HUES64 (cell line): ENCODE measurements around the gene PLN.

Experiments
- H3K27ac ChIP-seq: 2 replicates; pipeline ENCODE4 v1.7.0; 2013; ENCODE audit warnings: low read depth, low read length, inconsistent platforms
- H3K27me3 ChIP-seq: 2 replicates; pipeline ENCODE4 v1.6.1; 2013; ENCODE audit warnings: mild to moderate bottlenecking, low read length; ENCODE audit not compliant: insufficient read depth
- H3K36me3 ChIP-seq: 2 replicates; pipeline ENCODE4 v1.6.1; 2013; ENCODE audit warnings: mild to moderate bottlenecking, low read length; ENCODE audit not compliant: insufficient read depth
- H3K4me1 ChIP-seq: 2 replicates; pipeline ENCODE4 v1.6.1; 2013; ENCODE audit warnings: mild to moderate bottlenecking, low read length, moderate library complexity; ENCODE audit not compliant: insufficient read depth
- H3K4me3 ChIP-seq: 2 replicates; pipeline ENCODE4 v1.5.1; 2013; ENCODE audit warnings: mild to moderate bottlenecking, low read length, moderate library complexity
- H3K9ac ChIP-seq: 2 replicates; pipeline ENCODE4 v1.6.1; 2013; ENCODE audit warnings: mild to moderate bottlenecking, low read depth, low read length
- H3K9me3 ChIP-seq: 2 replicates; pipeline ENCODE4 v1.6.1; 2013; ENCODE audit warnings: low read depth, low read length; ENCODE audit not compliant: insufficient read depth
- WGBS: fragments of 150-250, 120-280 bp; methylation state at CpG from one replicate; pipeline ENCODE4 v1.1.7; 2013; ENCODE audit warnings: missing lambda C conversion rate; 5-methylcytosine and 5-hydroxymethylcytosine counted together

The PLN gene

DNA sequence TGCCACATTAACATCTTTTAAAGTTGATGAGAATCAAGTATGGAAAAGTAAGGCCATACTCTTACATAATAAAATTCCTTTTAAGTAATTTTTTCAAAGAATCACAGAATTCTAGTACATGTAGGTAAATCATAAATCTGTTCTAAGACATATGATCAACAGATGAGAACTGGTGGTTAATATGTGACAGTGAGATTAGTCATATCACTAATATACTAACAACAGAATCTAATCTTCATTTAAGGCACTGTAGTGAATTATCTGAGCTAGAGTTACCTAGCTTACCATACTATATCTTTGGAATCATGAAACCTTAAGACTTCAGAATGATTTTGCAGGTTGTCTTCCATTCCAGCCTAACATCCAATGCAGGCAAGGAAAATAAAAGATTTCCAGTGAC, 11.6 kb downstream of the PLN start:
- Histone ChIP-seq H3K4me1 (no peaks in the 10 kb centered on the region), H3K27me3 (no peaks in the 10 kb centered on the region), H3K4me3 (no peak overlapping the region), H3K27ac (no peak overlapping the region), H3K36me3 (no peaks in the 10 kb centered on the region), H3K9me3 (no peaks in the 10 kb centered on the region), H3K9ac (no peak overlapping the region)

DNA sequence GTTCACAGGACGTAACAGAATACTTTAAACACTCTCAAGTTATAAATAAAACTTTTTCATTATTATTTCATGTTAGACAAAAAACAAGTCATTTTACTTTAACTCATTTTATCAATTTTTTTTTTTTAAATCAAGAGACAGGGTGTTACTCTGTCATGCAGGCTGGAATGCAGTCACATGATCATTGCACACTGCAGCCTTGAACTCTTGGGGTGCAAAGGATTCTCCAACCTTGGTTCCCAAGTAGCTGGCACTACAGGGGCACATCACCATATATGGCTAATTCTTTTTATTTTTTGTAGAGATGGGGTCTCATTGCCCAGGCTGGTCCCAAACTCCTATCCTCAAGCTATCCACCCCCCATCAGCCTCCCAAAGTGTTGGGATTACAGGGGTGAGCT, 14.2 kb downstream of the PLN start:
- Histone ChIP-seq H3K36me3 (no peaks in the 10 kb centered on the region), H3K27ac (no peak overlapping the region), H3K9me3 (no peaks in the 10 kb centered on the region), H3K9ac (no peak overlapping the region), H3K4me3 (no peak overlapping the region), H3K4me1 (peaks cover 4% of the 10 kb centered on the region; the same call in 1 of the 2 replicates), H3K27me3 (no peaks in the 10 kb centered on the region)
- WGBS: 100% methylated on average over 1 of the region's 1 CpG

DNA sequence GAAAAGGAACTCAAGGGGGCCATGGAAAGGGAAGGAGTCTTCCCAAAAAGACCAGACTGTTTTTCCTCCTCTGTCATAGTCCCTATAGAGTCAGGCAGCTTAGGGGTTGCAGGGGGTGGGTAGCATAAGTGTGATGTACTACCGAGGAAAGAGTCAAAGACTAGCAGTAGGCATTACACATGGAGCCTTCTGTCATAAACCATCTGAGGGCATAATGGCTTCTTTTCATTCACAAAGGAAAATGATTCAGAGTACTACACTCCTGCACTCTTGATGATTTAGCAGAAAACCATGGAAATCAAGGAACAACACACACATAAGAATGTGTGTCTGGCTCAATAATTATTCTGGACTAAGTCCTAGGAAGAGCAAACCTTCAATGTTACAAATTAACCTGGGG, 14.9 kb downstream of the PLN start:
- 100% methylated on average over 1 of the region's 1 CpG for WGBS
- Histone ChIP-seq H3K27ac (no peak overlapping the region), H3K4me1 (peaks cover 4% of the 10 kb centered on the region; the same call in 1 of the 2 replicates), H3K27me3 (no peaks in the 10 kb centered on the region), H3K4me3 (no peak overlapping the region), H3K9me3 (no peaks in the 10 kb centered on the region), H3K9ac (no peak overlapping the region), H3K36me3 (no peaks in the 10 kb centered on the region)

DNA sequence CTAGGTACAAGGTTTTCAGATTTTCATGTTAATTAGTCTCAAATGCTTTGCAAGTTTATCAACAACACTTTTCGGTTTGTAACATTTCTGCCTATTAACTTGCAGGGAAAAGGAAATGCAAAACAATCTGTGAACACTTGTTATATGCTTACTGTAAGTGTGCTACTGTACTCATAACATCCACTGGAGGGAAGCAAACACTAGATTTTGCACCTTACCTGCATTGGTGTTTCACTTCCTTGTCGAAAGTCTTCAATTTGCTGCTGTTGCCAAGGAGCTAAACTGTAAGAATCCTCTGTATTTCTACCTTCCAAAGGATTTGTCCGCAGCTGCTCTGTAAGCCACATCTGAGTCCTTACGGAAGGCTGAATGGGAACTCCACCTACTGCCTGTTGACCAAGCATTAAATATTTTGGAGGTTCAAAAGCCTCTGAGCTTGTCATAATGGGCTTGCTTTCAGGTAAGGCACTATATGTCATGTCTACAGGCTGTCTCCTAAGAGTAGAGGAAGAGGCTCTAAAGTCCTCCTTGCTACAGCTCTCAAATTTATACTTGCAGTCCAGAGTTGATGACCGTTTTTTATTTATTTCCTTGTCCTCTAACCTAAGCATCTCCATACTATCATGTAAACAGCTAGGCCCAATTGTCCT, 17.3 kb downstream of the PLN start:
- H3K9me3 ChIP-seq: no peaks in the 10 kb centered on the region
- 77% methylated on average over 5 of the region's 5 CpGs for WGBS
- H3K27ac ChIP-seq: no peak overlapping the region

DNA sequence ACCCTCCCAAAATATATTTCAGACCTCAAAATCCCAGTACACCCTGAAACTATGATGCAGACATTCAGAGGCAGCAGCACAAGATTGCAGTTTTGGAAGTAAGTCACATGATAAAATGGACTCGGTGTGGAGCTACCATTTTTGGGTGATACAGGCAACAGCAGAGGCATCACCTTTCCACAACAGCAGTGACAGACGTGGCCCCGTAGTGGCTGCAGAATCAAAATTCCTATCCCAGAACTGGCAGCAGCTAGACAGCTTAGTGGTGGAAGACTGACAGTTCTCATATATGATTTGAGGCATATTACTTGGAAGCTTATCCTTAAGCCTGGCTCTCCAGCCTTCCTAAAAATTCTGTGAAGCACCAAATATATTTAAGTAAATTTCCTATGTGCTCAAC, 19.9 kb downstream of the PLN start:
- WGBS: 88% methylated on average over 3 of the region's 3 CpGs
- no peaks in the 10 kb centered on the region for H3K36me3 ChIP-seq

More for the DNA sequence above, 17.3 kb downstream of the PLN start:
- Histone ChIP-seq H3K36me3 (no peaks in the 10 kb centered on the region), H3K27me3 (no peaks in the 10 kb centered on the region), H3K4me1 (peaks cover 4% of the 10 kb centered on the region; the same call in 1 of the 2 replicates), H3K9ac (no peak overlapping the region), H3K4me3 (no peak overlapping the region)

DNA sequence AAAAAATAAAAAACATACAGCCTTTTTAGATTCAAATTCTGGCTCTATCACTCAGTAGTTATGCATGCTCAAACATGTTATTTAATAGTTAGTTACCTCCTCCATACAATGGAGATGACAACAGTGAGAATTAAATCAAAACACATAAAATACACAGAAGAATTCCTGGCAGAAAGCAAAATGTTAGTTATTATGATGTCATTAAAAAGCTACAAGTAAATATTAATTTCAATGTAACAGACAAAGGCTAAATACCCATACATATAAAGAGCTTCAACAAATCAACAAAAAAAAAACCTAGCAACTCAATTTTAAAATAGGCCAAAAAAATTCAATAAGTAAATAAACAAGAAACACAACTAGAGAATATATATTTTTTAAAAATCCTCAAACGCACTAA, 21.4 kb downstream of the PLN start:
- no peak overlapping the region for H3K27ac ChIP-seq
- no peaks in the 10 kb centered on the region for H3K27me3 ChIP-seq
- no CpG with 5 or more reads among the region's 1 CpG for WGBS
- H3K4me1 ChIP-seq: peaks cover 4% of the 10 kb centered on the region; the same call in 1 of the 2 replicates
- peaks cover 17% of the 10 kb centered on the region for H3K9me3 ChIP-seq
- H3K9ac ChIP-seq: no peak overlapping the region
- H3K4me3 ChIP-seq: no peak overlapping the region
- 0 out of 2 replicates have a peak, but pooled peaks cover 7% of the 10 kb centered on the region for H3K36me3 ChIP-seq

More for the DNA sequence above, 19.9 kb downstream of the PLN start:
- peaks cover 1% of the 10 kb centered on the region for H3K9me3 ChIP-seq
- H3K4me3 ChIP-seq: no peak overlapping the region
- no peak overlapping the region for H3K27ac ChIP-seq
- peaks cover 4% of the 10 kb centered on the region; the same call in 1 of the 2 replicates for H3K4me1 ChIP-seq
- H3K9ac ChIP-seq: no peak overlapping the region
- no peaks in the 10 kb centered on the region for H3K27me3 ChIP-seq

DNA sequence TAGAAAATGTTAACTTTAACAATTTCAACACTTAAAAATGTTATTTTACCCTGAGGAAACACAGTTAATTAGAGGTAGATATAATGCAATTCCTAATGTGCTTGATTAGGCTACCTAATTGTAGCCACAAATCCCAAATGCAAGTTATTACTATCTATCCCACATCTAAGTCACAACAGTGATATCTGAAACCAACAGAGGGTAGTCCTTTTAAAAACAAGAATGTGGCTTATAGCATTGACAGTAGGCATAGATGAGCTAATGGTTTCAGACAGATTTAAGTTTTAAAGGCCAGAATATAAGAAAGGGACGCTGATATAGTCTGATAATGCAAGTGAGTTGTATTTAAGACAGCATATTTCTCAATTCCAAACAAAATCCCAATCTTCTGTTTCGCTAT, 23.0 kb downstream of the PLN start:
- Histone ChIP-seq H3K27ac (no peak overlapping the region), H3K9me3 (peaks cover 33% of the 10 kb centered on the region), H3K4me1 (no peaks in the 10 kb centered on the region; the same call in 1 of the 2 replicates), H3K27me3 (no peaks in the 10 kb centered on the region), H3K9ac (no peak overlapping the region), H3K36me3 (peaks cover 10% of the 10 kb centered on the region), H3K4me3 (no peak overlapping the region)
- WGBS: 89% methylated on average over 1 of the region's 2 CpGs

DNA sequence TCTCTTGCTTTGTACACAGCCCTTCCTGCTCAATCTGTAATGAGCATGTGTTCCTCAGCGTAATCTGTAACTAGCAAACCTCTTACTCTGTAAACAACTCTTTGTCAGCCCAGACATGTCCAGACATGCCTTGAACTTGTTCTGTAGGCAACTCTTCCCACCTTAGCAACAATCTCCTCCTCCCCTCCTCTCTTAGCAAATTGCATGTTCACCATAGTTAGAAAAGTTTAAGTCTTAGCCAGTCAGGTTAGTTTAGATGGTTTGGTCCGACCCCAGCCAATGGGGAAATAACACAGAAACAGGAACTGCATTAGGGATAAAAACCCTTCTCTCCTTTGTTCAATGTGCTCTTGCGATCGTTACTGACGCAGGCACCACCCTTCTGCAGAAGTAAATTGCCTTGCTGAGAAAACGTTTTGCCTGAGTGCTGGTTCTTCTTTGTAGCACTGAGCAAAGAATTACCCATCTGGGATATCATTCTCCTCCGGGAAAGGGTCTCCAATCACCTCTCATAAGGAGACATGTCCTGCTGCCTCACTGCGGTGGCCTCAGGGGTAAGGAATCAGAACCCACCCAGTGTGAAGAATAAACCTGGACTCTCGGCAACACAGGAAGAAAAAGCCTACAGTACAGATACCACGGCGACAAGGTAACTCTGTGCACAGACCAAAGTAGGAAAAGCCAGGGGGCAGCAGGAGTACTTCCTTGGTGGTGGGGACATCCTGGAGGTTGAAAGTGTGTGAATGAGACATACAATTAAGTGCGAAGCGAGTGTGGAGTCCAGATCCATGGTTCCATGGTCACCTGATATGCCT, 26.2 kb downstream of the PLN start:
- H3K4me3 ChIP-seq: no peak overlapping the region
- H3K27me3 ChIP-seq: no peaks in the 10 kb centered on the region
- H3K4me1 ChIP-seq: no peaks in the 10 kb centered on the region
- no peak overlapping the region for H3K9ac ChIP-seq
- WGBS: 96% methylated on average over 13 of the region's 13 CpGs
- H3K27ac ChIP-seq: no peak overlapping the region
- peaks cover 10% of the 10 kb centered on the region for H3K36me3 ChIP-seq
- H3K9me3 ChIP-seq: peaks cover 63% of the 10 kb centered on the region

DNA sequence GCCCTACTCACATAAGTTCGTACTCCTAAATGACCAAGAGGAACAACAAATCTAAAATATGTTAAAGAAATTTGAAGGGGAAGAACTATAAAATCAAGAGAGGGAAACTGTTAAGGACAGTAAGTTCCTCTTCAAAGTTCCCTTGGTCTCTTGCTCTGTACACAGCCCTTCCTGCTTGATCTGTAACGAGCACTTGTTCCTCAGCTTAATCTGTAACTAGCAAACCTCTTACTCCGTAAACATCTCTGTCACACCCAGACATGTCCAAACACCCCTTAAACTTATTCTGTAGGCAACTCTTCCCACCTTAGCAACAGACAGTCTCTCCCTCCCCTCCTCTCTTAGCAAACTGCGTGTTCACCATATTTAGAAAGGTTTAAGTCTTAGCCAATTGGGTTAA, 29.9 kb downstream of the PLN start:
- H3K4me1 ChIP-seq: no peaks in the 10 kb centered on the region
- no peak overlapping the region for H3K27ac ChIP-seq
- peaks cover 10% of the 10 kb centered on the region for H3K36me3 ChIP-seq
- no peak overlapping the region for H3K9ac ChIP-seq
- no peaks in the 10 kb centered on the region for H3K27me3 ChIP-seq
- no peak overlapping the region for H3K4me3 ChIP-seq
- peaks cover 70% of the 10 kb centered on the region for H3K9me3 ChIP-seq
- 81% methylated on average over 3 of the region's 4 CpGs for WGBS

DNA sequence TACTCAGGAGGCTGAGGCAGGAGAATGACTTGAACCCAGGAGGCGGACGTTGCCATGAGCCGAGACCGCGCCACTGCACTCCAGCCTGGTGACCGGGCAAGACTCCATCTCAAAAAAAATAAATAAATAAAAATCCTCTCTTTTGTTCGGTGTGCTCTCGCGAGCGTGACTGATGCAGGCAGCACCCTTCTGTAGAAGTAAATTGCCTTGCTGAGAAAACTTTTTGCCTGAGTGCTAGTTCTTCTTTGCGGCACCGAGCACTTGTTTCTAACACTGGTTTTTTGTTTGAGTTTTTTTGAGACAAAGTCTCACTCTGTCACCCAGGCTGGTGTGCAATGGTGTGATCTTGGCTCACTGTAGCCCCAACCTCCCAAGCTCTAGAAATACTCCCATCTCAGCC, 30.5 kb downstream of the PLN start:
- H3K9me3 ChIP-seq: peaks cover 63% of the 10 kb centered on the region
- H3K27me3 ChIP-seq: no peaks in the 10 kb centered on the region
- H3K4me3 ChIP-seq: no peak overlapping the region
- H3K9ac ChIP-seq: no peak overlapping the region
- no peaks in the 10 kb centered on the region for H3K4me1 ChIP-seq
- WGBS: 97% methylated on average over 12 of the region's 12 CpGs
- H3K27ac ChIP-seq: no peak overlapping the region
- peaks cover 10% of the 10 kb centered on the region for H3K36me3 ChIP-seq

DNA sequence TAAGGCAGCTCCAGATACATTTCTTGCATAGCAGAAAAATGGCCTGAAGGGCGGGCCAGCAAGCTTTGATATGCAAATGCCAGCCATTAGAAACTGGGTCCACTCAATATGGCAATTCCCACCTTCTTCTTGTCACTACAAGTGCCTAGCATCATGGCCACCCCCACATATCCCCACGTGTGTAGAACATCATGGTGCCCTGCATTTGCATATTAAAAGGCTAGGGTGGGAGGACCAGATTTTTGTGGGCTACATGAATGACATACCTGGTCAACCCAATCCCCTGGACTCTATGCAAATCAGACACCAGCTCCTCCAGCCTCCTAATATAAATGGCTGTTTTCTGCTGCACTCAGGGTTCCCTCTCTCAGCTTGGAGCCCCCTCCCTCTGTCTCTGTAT, 31.7 kb downstream of the PLN start:
- WGBS: 61% methylated on average over 2 of the region's 2 CpGs
- H3K27ac ChIP-seq: no peak overlapping the region
- peaks cover 52% of the 10 kb centered on the region for H3K9me3 ChIP-seq

More for the DNA sequence above, 31.7 kb downstream of the PLN start:
- Histone ChIP-seq H3K4me1 (no peaks in the 10 kb centered on the region), H3K27me3 (no peaks in the 10 kb centered on the region), H3K4me3 (no peak overlapping the region), H3K9ac (no peak overlapping the region), H3K36me3 (peaks cover under 1% of the 10 kb centered on the region; the same call in 1 of the 2 replicates)
